Breast epithelium (tissue), 4 donors: ENCODE measurements around the gene OR10A2. TPM values are rescaled to one million over a fixed set of nuclear protein-coding genes. Genes with fewer than 3 reads are reported as not detected.

Experiments used
- DNase-seq, 2 donors: peaks; one replicate each; pipeline ENCODE4 v3.0.0-alpha.2; 2019; ENCODE audit warnings: low spot score in 2 of 2
- H3K27ac ChIP-seq, 2 donors: fragments of 200-600 bp; sonication (generic) in 1 of 2; one replicate each; pipeline ENCODE4 v1.5.1; 2016 to 2019; ENCODE audit warnings: mild to moderate bottlenecking in 1 of 2
- H3K27me3 ChIP-seq, 2 donors: fragments of 200-600 bp; sonication (generic) in 1 of 2; one replicate each; pipeline versions ENCODE4 v1.5.1 to v1.6.0; 2017 to 2019; ENCODE audit warnings: control low read depth in 1 of 2, mild to moderate bottlenecking in 1 of 2
- H3K36me3 ChIP-seq: fragments of 200-600 bp; one replicate; pipeline ENCODE4 v1.5.1; 2019
- H3K4me1 ChIP-seq, 2 donors: fragments of 200-600 bp; sonication (generic); one replicate each; pipeline ENCODE4 v1.5.1; 2016 to 2019; ENCODE audit warnings: control low read depth in 1 of 2
- H3K4me3 ChIP-seq, 3 donors: fragments of 200-600 bp; sonication (generic); 1 replicate in 2 of 3; 2 replicates in 1 of 3; pipeline ENCODE4 v1.5.1; 2016 to 2019; ENCODE audit warnings: mild to moderate bottlenecking in 3 of 3, moderate library complexity in 2 of 3
- H3K9me3 ChIP-seq, 2 donors: fragments of 200-600 bp; sonication (generic) in 1 of 2; one replicate each; pipeline ENCODE4 v1.5.1; 2016 to 2019; ENCODE audit warnings: control low read depth in 1 of 2
- POLR2A ChIP-seq: fragments of 450-650 bp; IDR thresholded peaks from one replicate; pipeline ENCODE4 v1.6.1; 2016; ENCODE audit warnings: antibody characterized with exemption, mild to moderate bottlenecking, moderate library complexity
- POLR2AphosphoS5 ChIP-seq, 3 donors: sonication (generic); formaldehyde crosslinking; IDR thresholded peaks; one replicate each; pipeline ENCODE4 v1.6.1; 2017; ENCODE audit warnings: antibody characterized with exemption in 3 of 3
- intact Hi-C: fragments of 100-400 bp; cut with DNase I; formaldehyde crosslinking; loops from one replicate; pipeline ENCODE4 v1.15.1; 2023; ENCODE audit warnings: low total_unique reads
- total RNA-seq, 3 donors: library from RNA; depleted of rRNA; stranded (reverse); fragments of >200 nt; gene quantifications; one replicate each; pipeline ENCODE4 v1.1.0, GENCODE V29; 2016
- TF ChIP-seq, protein P1 (sequence below), 3 donors: fragments of 450-650 bp; IDR thresholded peaks; one replicate each; pipeline ENCODE4 v1.5.1; 2016 to 2017; ENCODE audit warnings: antibody characterized with exemption in 3 of 3, mild to moderate bottlenecking in 3 of 3, moderate library complexity in 3 of 3

Gene OR10A2
- total RNA-seq, 3 donors from 2014 or later, result not detected

GRCh38 chr11:6825231-6825744, 37.6 kb upstream of the OR10A2 start:
- DNase-seq, result no peak
- intact Hi-C loops, result no loop called here
- H3K4me3 ChIP-seq, result no peak overlapping the region
- H3K4me1 ChIP-seq, result no peaks in the 10 kb centered on the region
- no peak overlapping the region for H3K27ac ChIP-seq
- no peak for TF ChIP-seq POLR2A
- TF ChIP-seq, protein P1, sequence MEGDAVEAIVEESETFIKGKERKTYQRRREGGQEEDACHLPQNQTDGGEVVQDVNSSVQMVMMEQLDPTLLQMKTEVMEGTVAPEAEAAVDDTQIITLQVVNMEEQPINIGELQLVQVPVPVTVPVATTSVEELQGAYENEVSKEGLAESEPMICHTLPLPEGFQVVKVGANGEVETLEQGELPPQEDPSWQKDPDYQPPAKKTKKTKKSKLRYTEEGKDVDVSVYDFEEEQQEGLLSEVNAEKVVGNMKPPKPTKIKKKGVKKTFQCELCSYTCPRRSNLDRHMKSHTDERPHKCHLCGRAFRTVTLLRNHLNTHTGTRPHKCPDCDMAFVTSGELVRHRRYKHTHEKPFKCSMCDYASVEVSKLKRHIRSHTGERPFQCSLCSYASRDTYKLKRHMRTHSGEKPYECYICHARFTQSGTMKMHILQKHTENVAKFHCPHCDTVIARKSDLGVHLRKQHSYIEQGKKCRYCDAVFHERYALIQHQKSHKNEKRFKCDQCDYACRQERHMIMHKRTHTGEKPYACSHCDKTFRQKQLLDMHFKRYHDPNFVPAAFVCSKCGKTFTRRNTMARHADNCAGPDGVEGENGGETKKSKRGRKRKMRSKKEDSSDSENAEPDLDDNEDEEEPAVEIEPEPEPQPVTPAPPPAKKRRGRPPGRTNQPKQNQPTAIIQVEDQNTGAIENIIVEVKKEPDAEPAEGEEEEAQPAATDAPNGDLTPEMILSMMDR (IDR thresholded peaks at IDR 0.05), result no peak
- no peaks in the 10 kb centered on the region for H3K36me3 ChIP-seq
- peaks cover 0 to 4% of the 10 kb centered on the region in 2 donors for H3K9me3 ChIP-seq
- H3K27me3 ChIP-seq, result no peaks in the 10 kb centered on the region

DNA sequence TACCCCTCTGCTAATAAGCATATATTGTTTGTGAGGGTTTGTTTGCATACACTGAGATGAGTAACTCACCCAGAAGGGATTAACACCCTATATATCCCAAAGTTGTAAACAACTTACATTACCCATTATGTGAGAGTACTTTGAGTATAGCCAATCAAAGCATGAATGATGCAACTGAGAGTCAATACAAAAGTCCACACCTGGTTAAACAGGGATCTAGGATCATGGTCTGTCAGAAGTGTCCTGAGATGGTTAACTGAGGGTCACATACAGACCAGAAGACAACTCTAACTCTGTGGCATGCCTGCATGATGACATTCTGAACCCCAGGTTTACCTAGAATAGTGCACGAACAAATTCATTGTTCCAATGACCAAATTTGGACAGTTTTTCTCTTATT, 34.8 kb upstream of the OR10A2 start:
- H3K36me3 ChIP-seq, result no peaks in the 10 kb centered on the region
- no peaks in the 10 kb centered on the region for H3K27me3 ChIP-seq
- H3K9me3 ChIP-seq, result no peaks in the 10 kb centered on the region
- TF ChIP-seq, protein P1 (IDR thresholded peaks at IDR 0.05), result no peak
- no peak for TF ChIP-seq POLR2A
- no peak for TF ChIP-seq POLR2AphosphoS5 (IDR thresholded peaks at IDR 0.05)
- intact Hi-C loops, result no loop called here
- no peak for DNase-seq
- H3K4me1 ChIP-seq, result no peaks in the 10 kb centered on the region
- H3K27ac ChIP-seq, result no peak overlapping the region
- no peak overlapping the region for H3K4me3 ChIP-seq

- H3K27me3 ChIP-seq, result no peaks in the 10 kb centered on the region
- no peaks in the 10 kb centered on the region for H3K4me1 ChIP-seq
- TF ChIP-seq, protein P1 (IDR thresholded peaks at IDR 0.05), result no peak
- no peak for TF ChIP-seq POLR2A
- no peak for TF ChIP-seq POLR2AphosphoS5 (IDR thresholded peaks at IDR 0.05)
- H3K4me3 ChIP-seq, result no peak overlapping the region
- no peaks in the 10 kb centered on the region for H3K36me3 ChIP-seq
- H3K27ac ChIP-seq, result no peak overlapping the region
- intact Hi-C loops, result no loop called here
- no peak for DNase-seq
- H3K9me3 ChIP-seq, result no peaks in the 10 kb centered on the region
Measured at GRCh38 chr11:6833356-6833755, 29.5 kb upstream of the OR10A2 start.

- no peak for TF ChIP-seq POLR2AphosphoS5 (IDR thresholded peaks at IDR 0.05)
- TF ChIP-seq, protein P1 (IDR thresholded peaks at IDR 0.05), result no peak
- no peak for TF ChIP-seq POLR2A
- Histone ChIP-seq H3K27me3 (no peaks in the 10 kb centered on the region), H3K4me1 (no peaks in the 10 kb centered on the region), H3K9me3 (no peaks in the 10 kb centered on the region), H3K27ac (no peak overlapping the region), H3K36me3 (no peaks in the 10 kb centered on the region), H3K4me3 (no peak overlapping the region)
- no peak for DNase-seq
- intact Hi-C loops, result no loop called here
Measured at GRCh38 chr11:6834021-6834420, 28.8 kb upstream of the OR10A2 start.

- intact Hi-C loops, result no loop called here
- Histone ChIP-seq H3K4me1 (no peaks in the 10 kb centered on the region), H3K9me3 (peaks cover 4 to 8% of the 10 kb centered on the region in 2 donors), H3K27me3 (no peaks in the 10 kb centered on the region), H3K27ac (no peak overlapping the region), H3K4me3 (no peak overlapping the region), H3K36me3 (no peaks in the 10 kb centered on the region)
- TF ChIP-seq POLR2A, result no peak
- TF ChIP-seq, protein P1 (IDR thresholded peaks at IDR 0.05), result no peak
- TF ChIP-seq POLR2AphosphoS5 (IDR thresholded peaks at IDR 0.05), result no peak
- DNase-seq, result no peak
Measured at GRCh38 chr11:6841694-6842093, 21.2 kb upstream of the OR10A2 start.
